Stimulated activated CD4-positive, alpha-beta T cell treated with anti-CD3 and anti-CD28 coated beads, TNF-alpha, amount 100 ng/mL, for 4 hours (primary cell): ENCODE data around the gene ADARB2.
"Not testable (repeated sequence)": the region's sequence is repeated elsewhere in the genome, so short reads cannot be mapped to it uniquely, and the experiment has no call there.

ENCODE experiments used
- DNase-seq, 3 experiments: peaks; one replicate each; pipeline ENCODE4 v3.0.0-alpha.2; 2020; ENCODE audit warnings: low read depth in 3 of 3

ADARB2 gene

GRCh38 chr10:1232164-1232911 lies 505.0 kb downstream of the ADARB2 start:
- DNase-seq: no peak

GRCh38 chr10:1230592-1231275 lies 506.6 kb downstream of the ADARB2 start:
- no peak for DNase-seq

- no peak for DNase-seq
These were observed 507.2 kb downstream of the ADARB2 start for GRCh38 chr10:1230138-1230537.

- DNase-seq: no peak
These were observed 507.8 kb downstream of the ADARB2 start for GRCh38 chr10:1229574-1229973.

- DNase-seq: no peak
These were observed 508.2 kb downstream of the ADARB2 start for GRCh38 chr10:1229116-1229515.

GRCh38 chr10:1228467-1228975 lies 508.8 kb downstream of the ADARB2 start:
- DNase-seq: no peak

GRCh38 chr10:1227510-1228402 lies 509.6 kb downstream of the ADARB2 start:
- DNase-seq: no peak

GRCh38 chr10:1226907-1227306 lies 510.4 kb downstream of the ADARB2 start:
- DNase-seq: not testable (repeated sequence)

GRCh38 chr10:1219874-1220273 lies 517.5 kb downstream of the ADARB2 start:
- DNase-seq: not testable (repeated sequence)

- no peak for DNase-seq
These were observed 519.7 kb downstream of the ADARB2 start for GRCh38 chr10:1217661-1218060.

- DNase-seq: no peak
These were observed 520.1 kb downstream of the ADARB2 start for GRCh38 chr10:1217237-1217587.

GRCh38 chr10:1216574-1217236 lies 520.6 kb downstream of the ADARB2 start:
- DNase-seq: no peak

GRCh38 chr10:1215862-1216573 lies 521.3 kb downstream of the ADARB2 start:
- DNase-seq: no peak

GRCh38 chr10:1214882-1215540 lies 522.3 kb downstream of the ADARB2 start:
- no peak for DNase-seq

GRCh38 chr10:1214071-1214675 lies 523.2 kb downstream of the ADARB2 start:
- DNase-seq: no peak

GRCh38 chr10:1213252-1214070 lies 523.9 kb downstream of the ADARB2 start:
- no peak for DNase-seq

- DNase-seq: no peak
These were observed 524.7 kb downstream of the ADARB2 start for GRCh38 chr10:1212571-1213141.

- DNase-seq: no peak
These were observed 525.3 kb downstream of the ADARB2 start for GRCh38 chr10:1211844-1212570.
